GM23338 (cell line): Measurements from ENCODE around the gene PHF5A. TPM values are rescaled to one million over a fixed set of nuclear protein-coding genes. Genes with fewer than 3 reads are reported as not detected.

Source experiments
- CREB1 ChIP-seq: fragments of 250-450 bp; sonication (Bioruptor Pico); IDR thresholded peaks from 2 replicates; pipeline ENCODE4 v1.5.0; 2020; ENCODE audit warnings: low read depth, mild to moderate bottlenecking, moderate library complexity
- CTCF ChIP-seq, 2 experiments: fragments of 200-600 bp in 1 of 2; sonication (generic) in 1 of 2; conservative IDR thresholded peaks; 2 replicates each; pipeline versions ENCODE4 v1.5.1 to v1.6.1; 2016 to 2017; ENCODE audit warnings: antibody characterized with exemption in 2 of 2, low read depth in 2 of 2, mild to moderate bottlenecking in 2 of 2, moderate library complexity in 1 of 2
- EZH2 ChIP-seq: fragments of 200-600 bp; sonication (generic); IDR thresholded peaks from one replicate; pipeline ENCODE4 v1.8.0; 2017; ENCODE audit warnings: antibody characterized with exemption, mild to moderate bottlenecking, low read depth; ENCODE audit not compliant: unreplicated experiment
- EZH2phosphoT487 ChIP-seq: fragments of 200-600 bp; sonication (generic); IDR thresholded peaks from one replicate; pipeline ENCODE4 v1.8.1; 2018; ENCODE audit warnings: antibody characterized with exemption; ENCODE audit not compliant: unreplicated experiment
- JUNB ChIP-seq: IDR thresholded peaks from one replicate; pipeline ENCODE4 v1.6.1; 2016; ENCODE audit warnings: antibody characterized with exemption; ENCODE audit not compliant: unreplicated experiment
- NANOG ChIP-seq: IDR thresholded peaks from 2 replicates; pipeline ENCODE4 v1.6.1; 2016; ENCODE audit warnings: antibody characterized with exemption, borderline replicate concordance
- POLR2AphosphoS5 ChIP-seq: IDR thresholded peaks from 2 replicates; pipeline ENCODE4 v1.6.1; 2016; ENCODE audit warnings: antibody characterized with exemption, low read depth
- STAT1 ChIP-seq: IDR thresholded peaks from one replicate; pipeline ENCODE4 v1.6.1; 2016; ENCODE audit warnings: antibody characterized with exemption; ENCODE audit not compliant: unreplicated experiment
- ZNF114 ChIP-seq: fragments of 250-450 bp; sonication (Bioruptor Pico); IDR thresholded peaks from 2 replicates; pipeline ENCODE4 v1.5.0; 2020; ENCODE audit warnings: mild to moderate bottlenecking, moderate library complexity
- ZNF462 ChIP-seq: fragments of 250-450 bp; sonication (Bioruptor Pico); IDR thresholded peaks from 2 replicates; pipeline ENCODE4 v1.5.0; 2020; ENCODE audit warnings: mild to moderate bottlenecking, moderate library complexity
- polyA plus RNA-seq: library from polyadenylated mRNA; unstranded; fragments of >200 nt; fragmentation: Nextera tagmentation; extraction: Ambion mirVana; gene quantifications from 2 replicates; pipeline ENCODE4 v1.2.1, GENCODE V29; 2016
- total RNA-seq: library from RNA; depleted of rRNA; stranded (reverse); fragments of >200 nt; shearing (Covaris generic); gene quantifications from 2 replicates; pipeline ENCODE4 v1.2.3, GENCODE V29; 2014
- TF ChIP-seq, protein P1 (sequence below): IDR thresholded peaks from 2 replicates; pipeline ENCODE4 v1.6.1; 2016; ENCODE audit warnings: antibody characterized with exemption

Gene PHF5A
- total and polyA plus RNA-seq, 2 experiments from 2014 or later = 49.4 to 115 TPM

- no peak for TF ChIP-seq ZNF462 (CRISPR knock-in tag)
- TF ChIP-seq CREB1 (CRISPR knock-in tag) = no peak
- TF ChIP-seq CTCF (conservative IDR thresholded peaks at IDR 0.05; ENCODE audit: low read depth in 2 of 2) = no peak
- no peak for TF ChIP-seq POLR2AphosphoS5
- no peak for TF ChIP-seq EZH2
- TF ChIP-seq NANOG = no peak
- no peak for TF ChIP-seq STAT1
- TF ChIP-seq JUNB = no peak
- no peak for TF ChIP-seq EZH2phosphoT487
- TF ChIP-seq, protein P1, sequence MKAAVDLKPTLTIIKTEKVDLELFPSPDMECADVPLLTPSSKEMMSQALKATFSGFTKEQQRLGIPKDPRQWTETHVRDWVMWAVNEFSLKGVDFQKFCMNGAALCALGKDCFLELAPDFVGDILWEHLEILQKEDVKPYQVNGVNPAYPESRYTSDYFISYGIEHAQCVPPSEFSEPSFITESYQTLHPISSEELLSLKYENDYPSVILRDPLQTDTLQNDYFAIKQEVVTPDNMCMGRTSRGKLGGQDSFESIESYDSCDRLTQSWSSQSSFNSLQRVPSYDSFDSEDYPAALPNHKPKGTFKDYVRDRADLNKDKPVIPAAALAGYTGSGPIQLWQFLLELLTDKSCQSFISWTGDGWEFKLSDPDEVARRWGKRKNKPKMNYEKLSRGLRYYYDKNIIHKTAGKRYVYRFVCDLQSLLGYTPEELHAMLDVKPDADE = no peak
- TF ChIP-seq ZNF114 (CRISPR knock-in tag) = no peak
These were observed 50.7 kb downstream of the PHF5A start (continued) for GRCh38 chr22:41417622-41418390.
